Kidney glomerular epithelial cell (primary cell): ENCODE measurements around the gene ANKRD62.
A peak's percentile ranks its signal among the peaks of the same experiment; 100 is the strongest.
"Not testable (repeated sequence)": the region's sequence is repeated elsewhere in the genome, so short reads cannot be mapped to it uniquely, and the experiment has no call there.

ENCODE experiments used
- DNase-seq: peaks from one replicate; lab custom pipeline; 2025; lab: John Stamatoyannopoulos, UW

ANKRD62 gene

DNA sequence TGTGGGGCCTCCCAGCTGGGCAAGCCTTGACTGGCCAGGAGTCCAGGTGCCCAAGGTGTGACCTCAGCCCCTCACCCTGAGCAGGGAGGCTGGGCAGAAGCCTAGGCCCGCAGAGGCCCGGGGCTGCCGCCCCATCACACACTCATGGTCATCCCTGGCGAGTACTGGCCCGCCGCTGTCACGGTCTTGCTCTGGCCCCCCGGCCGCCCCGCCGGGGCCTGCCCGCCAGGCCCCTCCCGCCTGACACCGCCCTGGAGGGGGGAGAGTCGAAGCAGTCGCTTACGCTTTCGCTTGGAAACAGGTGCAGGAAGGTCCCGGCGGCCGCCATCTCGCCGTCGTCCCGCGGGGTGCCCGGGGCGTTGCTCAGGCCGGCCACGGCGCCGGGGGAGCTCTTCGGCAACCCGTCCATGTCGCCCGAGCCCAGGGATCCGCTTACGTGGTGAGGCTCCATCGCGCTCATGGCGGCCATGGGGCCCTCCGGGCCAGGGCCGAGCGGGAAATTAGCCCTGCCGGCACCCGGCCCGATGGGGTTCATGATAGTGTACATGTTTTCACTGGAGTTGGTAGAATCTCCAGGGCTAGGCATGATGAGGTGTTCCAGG lies 26.6 kb upstream of the ANKRD62 start:
- no peak for DNase-seq

DNA sequence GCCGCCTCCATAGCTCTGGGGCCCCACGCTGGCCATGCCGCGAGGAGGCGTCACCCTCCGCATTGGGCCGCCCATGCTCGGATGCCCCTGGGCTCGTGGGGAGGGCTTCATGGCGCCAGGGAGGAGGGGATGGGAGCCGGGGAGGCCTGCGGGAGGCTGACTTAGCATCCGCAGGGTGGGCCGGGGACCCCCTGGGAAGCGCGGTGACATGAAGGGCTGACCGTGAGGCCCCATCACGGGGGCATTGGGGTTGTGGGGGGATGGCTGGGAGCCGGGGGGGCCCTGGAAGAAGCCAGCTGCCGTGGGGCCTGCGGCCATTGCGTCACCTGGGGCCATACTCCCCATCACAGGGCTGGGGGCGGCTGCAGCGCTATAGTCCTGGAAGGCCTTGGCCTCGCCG lies 26.0 kb upstream of the ANKRD62 start:
- no peak for DNase-seq

DNA sequence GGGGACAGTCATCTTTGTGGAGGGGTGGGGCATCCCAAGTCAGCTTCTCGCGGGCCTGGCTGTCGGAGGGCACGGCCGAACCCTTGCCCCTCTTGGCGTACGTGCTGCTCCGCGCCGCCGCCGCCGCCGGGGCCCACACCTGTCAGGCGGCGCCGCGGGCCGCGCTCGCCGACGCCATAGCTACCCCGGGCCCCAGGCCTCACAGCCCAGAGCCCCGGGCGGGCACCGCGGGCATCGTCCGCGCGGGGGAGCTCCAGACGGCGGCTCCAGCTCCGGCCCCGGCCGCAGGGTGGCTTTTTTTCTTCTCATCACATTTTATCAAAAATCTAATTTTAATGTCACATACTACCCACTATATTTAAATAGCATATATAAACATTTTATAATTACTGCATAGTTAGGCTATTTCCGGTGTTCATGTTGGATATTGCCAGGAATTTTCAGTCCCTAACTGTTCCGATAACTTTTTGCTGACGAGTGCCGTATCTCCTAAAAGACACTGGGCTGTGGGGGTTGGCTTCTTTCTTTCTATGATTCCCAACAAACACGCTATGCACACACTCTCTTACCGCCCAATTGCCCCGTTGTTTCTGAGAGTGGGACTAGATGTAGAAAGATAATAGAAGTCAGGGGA lies 25.2 kb upstream of the ANKRD62 start:
- DNase-seq = not testable (repeated sequence)

DNA sequence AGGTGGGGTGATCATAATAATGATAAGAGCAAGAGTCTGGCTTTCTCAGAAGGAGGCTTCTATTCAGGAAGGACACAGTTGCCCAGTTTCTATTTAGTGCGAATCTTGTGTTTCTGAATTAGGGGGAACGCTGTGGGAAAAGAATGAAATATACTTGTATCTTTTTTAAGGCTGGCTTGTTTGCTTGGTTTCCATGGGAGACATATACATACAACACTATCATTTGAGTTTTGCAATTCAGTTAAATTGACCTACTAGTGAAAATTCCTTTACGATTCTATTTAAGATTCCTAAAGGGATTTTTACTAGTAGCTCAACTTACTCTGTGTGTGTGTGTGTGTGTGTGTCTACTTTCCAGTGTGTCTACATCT lies 24.7 kb upstream of the ANKRD62 start:
- DNase-seq = no peak

DNA sequence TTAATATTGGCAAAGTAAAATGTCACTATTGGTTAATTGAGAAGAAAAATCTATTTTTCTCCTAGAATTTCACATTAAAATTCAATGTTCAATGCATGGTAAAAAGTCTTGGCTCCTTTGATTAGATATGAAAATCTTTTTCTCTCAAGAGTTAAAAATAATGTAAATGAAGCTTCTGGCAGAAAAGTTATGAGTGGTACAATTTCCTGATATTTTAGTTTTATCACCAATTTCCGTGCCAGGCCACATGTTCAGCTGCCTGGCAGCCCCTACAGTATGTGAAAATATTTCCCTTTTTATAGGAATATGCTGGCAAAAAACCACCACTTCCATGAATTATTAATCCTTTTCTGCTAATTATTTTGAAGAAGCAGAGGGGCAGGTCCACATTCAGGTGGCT lies 22.6 kb upstream of the ANKRD62 start:
- DNase-seq = not testable (repeated sequence)

DNA sequence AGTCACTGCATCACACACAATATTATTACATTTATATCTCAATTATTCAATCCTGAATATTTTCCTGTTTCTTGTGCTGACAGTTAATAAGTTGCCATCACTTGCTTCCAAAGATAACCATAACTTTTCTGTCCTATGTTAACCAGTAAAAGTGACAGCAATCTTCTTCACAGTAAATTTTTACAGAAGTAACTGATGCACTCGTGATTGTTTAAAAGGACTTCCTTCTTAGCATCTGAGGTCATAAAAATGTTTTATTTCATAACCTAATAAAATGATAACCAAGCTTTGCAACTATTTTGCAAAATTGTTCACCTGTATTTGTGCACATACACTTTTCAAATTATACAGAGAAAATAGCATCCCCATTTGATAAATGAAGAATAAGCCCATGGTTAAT lies 20.6 kb upstream of the ANKRD62 start:
- no peak for DNase-seq

DNA sequence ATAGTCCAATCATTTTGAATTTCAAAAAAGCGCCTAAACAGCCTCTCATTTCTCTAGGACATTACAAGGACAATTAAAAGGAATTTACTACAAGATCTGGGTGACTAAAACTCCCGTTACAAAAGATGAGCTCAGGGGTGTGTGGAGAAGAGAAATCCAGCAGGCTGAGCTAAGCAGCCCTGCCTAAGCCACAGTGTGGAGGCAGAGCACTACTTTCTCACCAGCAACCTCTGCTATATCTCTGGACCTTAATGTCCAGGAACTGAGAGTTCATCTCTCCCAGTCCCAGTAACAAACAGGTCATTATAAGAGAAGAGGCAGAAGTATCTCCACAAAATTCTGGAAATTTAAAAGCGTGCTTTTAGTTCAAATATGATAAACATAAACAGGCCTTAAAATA lies 18.9 kb upstream of the ANKRD62 start:
- DNase-seq = no peak

DNA sequence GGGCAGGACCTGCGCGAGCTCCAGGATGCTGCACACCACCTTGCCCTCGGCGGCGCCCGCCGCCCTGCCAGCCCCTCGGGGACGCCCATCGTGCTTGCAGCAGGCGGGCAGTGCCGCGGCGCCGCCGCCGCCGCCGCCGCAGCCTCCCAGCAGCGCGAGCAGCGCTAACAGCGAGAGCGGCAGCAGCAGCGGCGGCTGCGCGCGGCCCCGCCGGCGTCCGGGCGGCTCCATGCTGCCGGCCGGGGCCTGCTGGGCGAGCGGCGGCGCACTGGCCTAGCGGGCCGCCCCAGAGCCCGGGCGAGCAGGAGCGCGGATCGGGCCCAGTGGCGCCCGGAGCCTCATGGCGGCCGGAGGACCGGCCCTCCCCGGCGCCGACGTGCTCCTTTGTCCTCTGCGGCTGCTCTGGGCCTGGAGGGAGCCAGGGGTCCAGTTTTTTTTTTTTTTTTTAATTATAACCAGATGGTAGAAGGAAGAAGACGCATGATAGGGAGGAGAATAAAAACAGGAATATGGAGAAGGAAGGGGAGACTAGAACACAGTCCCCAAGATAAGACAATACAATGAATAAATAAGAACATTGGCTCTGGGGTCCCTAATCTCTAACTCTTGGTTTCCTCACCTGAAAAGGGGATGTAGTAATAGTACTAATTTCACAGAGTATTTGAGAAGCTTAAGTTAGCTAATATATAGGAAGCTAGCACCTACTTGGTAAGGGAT lies 17.1 kb upstream of the ANKRD62 start:
- DNase-seq = no peak

DNA sequence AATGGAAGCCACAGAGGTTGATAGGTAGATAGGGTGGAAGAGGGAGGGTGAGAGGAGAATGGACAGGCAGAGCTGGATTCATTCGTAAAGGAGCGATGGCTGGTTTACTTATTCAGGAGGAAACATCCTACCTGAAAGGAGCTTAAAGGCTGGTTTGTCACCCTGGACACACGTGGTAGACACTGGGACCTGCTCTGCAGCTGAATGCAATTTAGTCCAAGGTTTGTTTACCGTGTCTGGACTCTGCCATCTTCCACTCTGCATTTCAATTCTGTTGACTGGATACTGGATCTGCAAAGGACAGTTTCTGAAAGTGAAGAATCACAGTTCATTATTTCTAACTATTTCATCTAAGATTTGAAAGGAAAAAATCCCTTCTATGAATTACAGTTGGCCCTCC lies 15.6 kb upstream of the ANKRD62 start:
- not testable (repeated sequence) for DNase-seq

DNA sequence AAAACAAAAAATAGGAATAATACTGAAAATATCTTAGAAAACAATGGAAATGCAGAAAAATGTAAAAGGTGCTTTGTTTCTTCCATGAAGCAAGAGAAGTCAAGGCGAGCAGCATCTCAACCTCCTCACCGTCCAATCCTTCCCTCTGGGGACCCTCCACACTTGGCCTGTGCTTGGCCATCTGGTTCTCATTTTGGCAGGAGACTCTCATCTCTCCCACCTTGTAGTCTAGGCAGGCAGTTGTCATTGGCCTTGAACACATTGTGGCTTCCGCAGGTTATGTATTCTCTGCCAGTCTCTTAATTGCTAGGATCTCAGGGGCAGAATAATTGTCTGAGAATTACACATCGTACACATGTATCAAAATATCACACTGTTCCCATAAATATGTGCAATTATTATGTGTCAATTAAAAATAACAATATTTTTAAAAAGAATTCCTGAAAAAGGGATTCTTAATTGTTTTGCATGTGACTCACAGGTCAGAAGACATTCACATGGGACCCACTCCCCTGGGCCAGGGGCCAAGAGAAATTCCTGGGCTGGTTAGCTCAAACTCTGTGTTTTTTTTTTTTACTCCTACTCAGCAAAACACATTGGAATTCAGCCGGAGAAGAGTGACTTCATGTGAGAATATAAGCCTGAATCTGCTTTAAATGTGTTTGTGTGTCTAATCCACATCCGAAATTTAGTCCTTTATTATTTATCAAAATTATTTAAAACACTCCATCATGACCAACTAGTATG lies 14.0 kb upstream of the ANKRD62 start:
- DNase-seq = peak; percentile 71

DNA sequence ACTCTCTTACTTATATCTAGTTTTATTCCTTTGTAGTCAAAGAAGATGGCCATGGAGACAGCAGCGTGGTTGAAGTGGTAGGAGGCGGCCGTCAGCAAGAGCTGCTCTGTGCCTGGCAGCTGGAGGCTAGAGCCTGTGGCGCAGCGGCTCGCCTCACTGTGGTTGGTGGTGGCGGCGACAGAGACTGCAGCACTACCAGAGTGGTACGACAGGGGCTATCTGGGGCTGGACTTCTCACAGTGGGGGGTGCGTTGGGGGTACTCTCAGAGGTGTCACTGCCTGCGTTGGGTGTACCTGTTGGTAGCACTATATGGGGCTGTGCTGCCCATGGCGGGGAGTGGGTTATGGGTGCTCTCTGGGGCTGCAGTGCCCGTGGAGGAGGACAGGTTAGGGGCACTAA lies 8.5 kb upstream of the ANKRD62 start:
- DNase-seq = no peak

DNA sequence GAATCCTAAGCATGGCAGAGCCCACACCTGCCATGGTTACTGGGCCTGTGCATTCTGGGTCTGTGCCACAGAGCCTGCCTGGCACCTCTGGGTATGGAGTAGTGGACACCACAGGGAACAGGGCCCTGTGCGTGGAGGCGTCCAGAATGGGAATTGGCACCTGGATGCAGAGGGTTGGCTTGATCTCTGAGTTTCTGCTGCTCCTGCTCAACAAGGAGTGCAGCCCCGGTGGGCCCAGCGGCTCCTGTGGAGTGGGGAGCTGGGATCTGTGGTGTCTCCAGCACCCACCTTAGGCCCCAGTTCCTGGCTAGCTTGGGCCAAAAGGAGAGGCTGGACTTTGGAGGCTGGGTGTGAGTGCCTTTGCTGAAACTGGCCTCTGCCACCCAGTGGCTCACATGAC lies 7.9 kb upstream of the ANKRD62 start:
- DNase-seq = no peak

DNA sequence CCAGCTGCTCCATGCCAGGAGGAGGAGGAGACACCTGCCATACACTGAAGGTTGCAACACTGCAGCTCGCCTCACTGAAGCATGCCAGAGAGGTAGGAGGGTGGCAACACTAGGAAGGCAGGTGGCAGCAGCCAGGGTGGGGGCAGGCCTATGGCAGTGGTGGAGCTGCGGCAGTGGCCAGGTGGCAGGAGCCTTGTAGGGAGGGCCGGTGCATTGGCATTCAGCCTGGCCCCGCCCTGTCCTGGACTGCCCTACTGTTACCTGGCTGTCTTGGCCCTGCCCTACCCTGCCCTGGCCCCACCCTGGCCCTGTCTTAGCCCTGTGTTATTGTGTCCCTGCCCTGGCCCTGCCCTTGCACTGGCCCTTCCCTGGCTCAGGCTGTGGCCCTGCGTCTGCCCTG lies 7.4 kb upstream of the ANKRD62 start:
- DNase-seq = no peak

DNA sequence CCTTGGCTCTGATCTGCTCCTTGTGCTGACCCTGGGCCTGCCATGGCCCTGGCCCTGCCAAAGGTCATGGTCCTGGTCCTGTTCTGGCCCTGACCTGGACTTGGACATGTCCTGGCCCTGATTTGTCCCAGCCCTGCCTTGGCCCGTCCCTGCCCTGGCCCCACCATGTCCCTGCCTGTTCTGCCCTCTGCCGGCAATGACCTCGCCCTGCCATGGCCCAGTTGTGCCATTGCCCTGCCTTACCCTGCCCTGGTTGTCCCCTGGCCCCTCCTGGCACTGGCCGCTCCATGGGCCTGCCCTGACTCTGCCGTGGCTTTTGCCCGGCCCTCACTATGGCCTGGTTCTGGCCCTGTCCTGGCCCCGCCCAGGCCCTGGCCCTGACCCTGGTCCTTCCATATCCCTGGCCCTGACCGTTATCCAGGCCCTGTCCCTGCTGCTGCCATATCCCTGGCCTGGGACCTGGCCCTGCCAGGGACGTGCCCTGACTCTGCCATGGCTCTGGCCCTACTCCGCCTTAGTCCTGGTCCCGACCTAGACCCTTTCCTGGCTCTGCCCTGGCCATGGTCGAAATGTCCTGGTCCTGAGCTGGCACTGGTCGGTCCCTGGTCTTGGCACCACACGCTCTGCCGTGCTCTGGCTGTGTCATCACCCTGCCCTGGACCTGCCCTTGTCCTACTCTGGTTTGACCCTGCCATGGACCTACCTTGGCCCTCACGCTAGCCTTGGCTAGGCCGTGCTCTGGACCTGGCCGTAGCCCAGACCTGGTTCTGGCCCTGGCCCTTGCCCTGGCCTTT lies 6.8 kb upstream of the ANKRD62 start:
- no peak for DNase-seq

DNA sequence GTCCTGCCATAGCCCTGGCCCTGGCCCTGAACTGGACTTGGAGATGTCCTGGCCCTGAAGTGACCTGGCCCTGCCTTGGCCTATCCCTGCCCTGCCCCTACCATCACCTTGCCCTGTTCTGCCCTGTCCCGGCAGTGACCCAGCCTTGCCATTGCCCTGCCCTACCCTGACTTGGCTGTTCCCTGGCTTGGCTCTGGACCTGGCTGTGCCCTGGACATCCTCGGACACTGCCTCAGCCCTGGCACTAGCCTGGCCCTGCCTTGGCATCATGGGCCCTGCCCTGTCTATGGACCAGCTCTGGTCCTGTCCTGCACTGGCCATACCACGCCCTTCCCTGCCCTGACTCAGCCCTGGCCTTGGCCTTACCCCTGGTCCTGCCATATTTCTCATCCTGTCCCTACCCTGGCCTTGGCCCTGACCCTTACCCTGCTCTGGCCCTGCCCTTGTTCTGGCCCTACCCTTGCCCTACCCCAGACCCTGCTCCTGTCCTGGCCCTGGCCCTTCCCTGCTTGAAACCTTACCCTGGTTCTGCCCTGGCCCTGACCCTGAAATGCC lies 6.1 kb upstream of the ANKRD62 start:
- no peak for DNase-seq

DNA sequence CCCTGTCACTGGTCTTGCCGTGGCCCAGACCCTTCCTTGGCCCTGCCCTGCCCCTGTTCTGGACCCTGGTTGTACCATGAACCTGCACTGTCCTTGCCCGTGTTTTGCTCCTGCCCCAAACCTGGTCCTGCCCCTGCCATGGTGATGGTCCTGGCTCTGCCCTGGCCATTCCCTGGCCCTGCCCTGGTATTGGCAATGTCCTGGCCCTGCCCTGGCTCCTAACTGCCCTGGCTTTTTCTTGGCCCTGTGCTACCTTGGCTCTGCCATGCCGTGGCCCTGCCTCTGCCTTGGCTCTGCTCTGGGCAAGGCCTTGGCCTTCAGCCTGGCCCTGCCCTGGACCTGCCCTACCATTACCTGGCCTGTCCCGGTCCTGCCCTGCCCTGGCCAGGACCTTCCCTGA lies 5.5 kb upstream of the ANKRD62 start:
- no peak for DNase-seq

DNA sequence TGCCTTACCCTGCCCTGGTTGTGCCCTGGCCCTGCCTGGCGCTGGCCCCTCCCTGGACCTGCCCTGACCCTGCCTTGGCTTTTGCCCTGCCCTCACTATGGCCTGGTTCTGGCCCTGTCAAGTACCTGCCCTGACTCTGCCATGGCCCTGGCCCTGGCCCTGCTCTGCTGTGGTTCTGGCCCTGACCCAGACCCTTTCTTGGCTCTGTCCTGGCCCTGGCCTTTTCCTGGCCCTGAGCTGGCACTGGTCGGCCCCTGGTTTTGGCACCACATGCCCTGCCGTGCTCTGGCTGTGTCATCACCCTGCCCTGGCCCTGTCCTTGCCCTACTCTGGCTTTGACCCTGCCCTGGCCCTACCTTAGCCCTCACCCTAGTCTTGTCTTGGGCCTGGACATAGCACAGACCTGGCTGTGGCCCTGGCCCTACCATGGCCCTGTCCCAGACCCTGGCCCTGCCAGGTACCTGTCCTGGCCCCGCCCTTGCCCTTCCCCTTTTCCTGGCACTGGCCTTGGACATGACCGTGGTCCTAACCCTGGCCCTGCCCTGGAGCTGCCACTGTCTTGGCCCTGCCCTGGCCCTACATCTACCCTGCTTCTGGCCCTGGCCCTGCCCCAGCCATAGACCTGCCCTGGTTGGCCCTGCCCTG lies 4.8 kb upstream of the ANKRD62 start:
- no peak for DNase-seq

DNA sequence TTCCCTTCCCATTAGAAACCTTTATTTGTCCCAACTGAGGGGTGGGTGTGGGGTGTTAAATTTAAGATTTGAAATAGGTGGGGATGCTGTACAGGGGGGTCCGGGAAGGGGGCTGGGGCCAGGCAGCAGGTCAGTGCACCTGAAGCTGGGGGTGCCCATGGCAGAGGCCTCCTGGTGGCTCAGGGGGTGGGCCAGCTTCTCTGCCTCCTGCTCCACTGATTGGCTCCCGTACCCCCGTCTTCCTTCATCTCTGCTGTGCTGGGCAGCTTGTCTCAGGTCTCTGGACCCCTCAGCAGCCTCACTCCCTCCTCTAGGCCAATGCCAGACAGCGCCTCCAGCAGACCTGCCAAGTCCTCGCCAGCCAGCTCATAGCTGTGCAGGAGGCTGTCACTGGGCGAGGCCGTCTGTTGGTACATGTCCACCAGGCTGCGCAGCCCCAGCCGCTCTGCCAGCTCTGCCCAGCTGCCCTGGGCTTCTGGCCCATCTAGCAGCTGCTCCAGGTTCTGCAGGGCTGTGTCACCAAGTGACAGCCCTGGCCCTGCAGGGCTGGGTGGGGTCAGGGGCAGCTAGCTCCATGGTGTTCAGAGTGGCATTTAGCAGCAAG lies 2.0 kb upstream of the ANKRD62 start:
- DNase-seq = no peak

DNA sequence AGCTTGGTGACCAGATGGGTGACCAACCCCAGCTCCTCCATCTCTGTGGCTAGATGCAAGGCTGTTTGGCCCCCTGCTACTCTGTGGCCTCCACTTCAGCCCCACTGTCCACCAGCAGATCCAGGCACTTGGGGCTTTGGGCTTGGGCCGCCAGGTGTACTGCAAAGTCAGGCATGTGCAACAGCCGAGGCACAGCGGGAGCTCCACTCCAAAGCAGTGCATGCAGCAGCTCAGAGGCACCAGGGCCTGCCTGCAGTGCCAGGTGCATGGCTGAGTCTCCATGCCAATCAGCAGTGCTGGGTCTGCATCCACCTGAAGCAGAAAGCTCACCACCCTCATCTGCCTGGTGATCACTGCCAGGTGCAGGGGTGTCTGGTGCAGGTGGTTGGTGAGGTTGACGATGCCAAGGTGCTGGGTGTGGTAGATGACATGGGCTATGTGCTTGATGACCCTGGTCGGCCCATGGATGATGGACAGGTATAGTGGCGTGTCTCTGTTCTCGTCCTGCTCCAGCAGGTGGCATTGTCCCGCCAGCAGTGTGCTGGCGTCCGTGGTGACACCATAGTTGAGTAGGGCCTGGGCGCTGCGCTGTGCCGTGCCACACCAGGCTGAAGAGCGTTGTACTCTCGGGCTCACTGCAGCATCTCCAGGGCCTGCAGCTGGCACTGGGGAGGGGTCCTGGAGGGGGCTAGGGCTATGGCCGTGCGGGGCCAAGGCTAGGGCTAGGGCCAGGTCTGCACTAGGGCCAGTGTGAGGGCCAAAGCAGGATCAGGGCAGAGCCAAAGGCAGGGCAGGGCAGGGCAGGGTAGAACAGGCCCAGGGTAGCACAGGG lies 1.0 kb upstream of the ANKRD62 start:
- no peak for DNase-seq

DNA sequence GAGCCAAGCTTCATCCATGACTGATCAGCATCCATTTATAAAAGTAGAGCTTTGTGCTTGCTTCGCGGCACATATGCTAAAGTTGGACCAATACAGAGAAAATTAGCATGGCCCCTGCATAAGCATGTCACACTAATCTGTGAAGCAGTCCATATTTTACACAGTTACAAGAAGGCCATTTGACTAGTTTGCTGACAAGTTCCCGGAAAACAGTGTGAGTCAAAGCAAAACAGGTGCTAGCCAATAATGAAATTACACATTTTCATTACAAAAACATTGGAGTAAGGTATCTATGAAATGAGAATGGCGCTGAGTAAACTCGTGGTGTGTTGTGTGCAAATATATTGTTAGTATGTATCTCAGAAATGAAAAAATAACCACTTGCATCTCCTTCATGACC lies 4.7 kb downstream of the ANKRD62 start:
- DNase-seq = no peak
